Motor neuron (in vitro differentiated cells): ENCODE data around the gene PIH1D2. TPM values are rescaled to one million over a fixed set of nuclear protein-coding genes. Genes with fewer than 3 reads are reported as not detected.

Source experiments
- ATAC-seq, 8 experiments: fragments of 200-7000 bp; cut with Tn5 transposase; replicated peaks in 6 of 8; 2 replicates each; pipeline ENCODE4 v1.8.0; 2021; ENCODE audit warnings: mild to moderate bottlenecking in 8 of 8, moderate library complexity in 8 of 8
- H3K27ac ChIP-seq, 2 donors: fragments of 250-450 bp; sonication (Bioruptor Pico); 2 replicates each; pipeline ENCODE4 v1.9.0; 2021; ENCODE audit warnings: antibody characterized with exemption in 2 of 2, mild to moderate bottlenecking in 2 of 2, moderate library complexity in 1 of 2
- H3K4me1 ChIP-seq, 2 donors: fragments of 250-450 bp; sonication (Bioruptor Pico); replicated peaks in 1 of 2; 2 replicates each; pipeline ENCODE4 v1.6.1; 2021; ENCODE audit warnings: antibody characterized with exemption in 2 of 2, mild to moderate bottlenecking in 2 of 2, moderate library complexity in 1 of 2
- H3K4me3 ChIP-seq, 5 donors: fragments of 250-450 bp; sonication (Bioruptor Pico); 2 replicates each; pipeline ENCODE4 v1.9.0; 2021; ENCODE audit warnings: antibody characterized with exemption in 5 of 5, mild to moderate bottlenecking in 5 of 5, moderate library complexity in 4 of 5
- WGBS, 10 experiments: fragments of 450-650 bp; shearing (Covaris generic); methylation state at CpG; one replicate each; pipeline ENCODE4 v1.0.0; 2022; 5-methylcytosine and 5-hydroxymethylcytosine counted together
- in situ Hi-C, 9 experiments: fragments of 400-800 bp; cut with MboI; loops; one replicate each; pipeline ENCODE4 v1.15.0; 2021; ENCODE audit warnings: low sequenced_read_pairs in 9 of 9, low pct_unique_long_range_greater_than_20kb in 2 of 9; ENCODE audit not compliant: unreplicated experiment in 9 of 9
- total RNA-seq, 8 experiments: library from RNA; unstranded; fragments of 300-600 nt; gene quantifications; 2 replicates each; pipeline versions ENCODE4 v1.2.3 to v1.2.4, GENCODE V29; 2022

Gene PIH1D2, protein sequence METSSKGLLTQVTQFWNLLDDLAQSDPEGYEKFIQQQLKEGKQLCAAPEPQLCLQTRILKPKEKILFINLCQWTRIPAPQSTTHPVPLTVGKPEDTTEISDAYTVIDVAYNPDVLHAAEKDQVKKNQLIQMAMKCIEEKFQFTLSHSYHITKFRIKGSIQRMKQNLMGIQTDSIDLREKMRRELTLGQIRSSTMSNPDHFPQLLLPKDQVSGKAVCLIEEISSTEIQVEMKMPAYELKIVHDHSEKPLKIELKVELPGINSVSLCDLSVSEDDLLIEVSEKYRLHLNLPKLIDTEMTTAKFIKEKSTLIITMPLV
- 10 to 100 TPM in 1 of 8 experiments, 1 to 10 TPM in 7; 2.1 to 20.3 (median 3.2) TPM for total RNA-seq

- in situ Hi-C loops, result no loop called here
- WGBS, 10 experiments, result 0 to 5% (median 0%) methylated on average over 3 to 13 of the region's 43 CpGs; no CpG with 5 or more reads in 3 of the 10 experiments
These were observed at the start of gene PIH1D2, which contains the start of gene NKAPD1 for GRCh38 chr11:112073941-112074811. TSS of gene PIH1D2 (minus strand) at chr11:112074017. CDS start at chr11:112073174, 843 bp downstream. TSS of gene NKAPD1 (plus strand) at chr11:112074299. CDS start at chr11:112075575, 1,276 bp downstream.

DNA sequence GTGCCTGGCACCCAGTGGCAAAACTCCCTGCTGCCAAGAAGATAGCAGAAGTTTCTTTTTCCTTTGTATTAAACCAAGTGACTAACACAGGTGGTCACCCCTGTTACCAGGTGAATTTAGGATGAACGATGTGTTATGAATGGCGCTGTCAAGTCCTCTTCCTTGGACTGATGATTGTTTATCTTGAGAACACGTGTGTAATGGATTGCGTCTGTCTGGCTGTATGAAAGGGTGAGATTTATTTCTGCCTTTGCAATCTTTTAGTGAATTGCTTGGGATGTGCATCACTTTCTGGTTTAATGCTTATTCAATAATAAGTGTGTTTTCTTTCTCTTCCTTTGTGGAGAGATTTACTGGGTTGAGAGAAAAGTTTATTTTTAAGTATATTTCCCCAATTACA is 49.3 kb upstream of the PIH1D2 start:
- in situ Hi-C loops, result no loop called here
- Histone ChIP-seq H3K4me3 (no peak overlapping the region), H3K27ac (no peak overlapping the region), H3K4me1 (peaks cover 0 to under 1% of the 10 kb centered on the region in 2 donors)
- WGBS, 10 experiments, result 14 to 100% (median 83%) methylated on average over 1 to 4 of the region's 4 CpGs; no CpG with 5 or more reads in 1 of the 10 experiments
- peak in 3 of 8 experiments; percentile 20 to 76 (median 44) for ATAC-seq

More at GRCh38 chr11:112073941-112074811, at the start of gene PIH1D2, which contains the start of gene NKAPD1:
- peaks cover 2 to 7% of the 10 kb centered on the region in 2 donors for H3K4me1 ChIP-seq
- H3K4me3 ChIP-seq, result peak within 1 kb of the TSS; percentile 74 to 95 (median 85)
- peak within 1 kb of the TSS; percentile 95 to 96 for H3K27ac ChIP-seq
- ATAC-seq, result peak; percentile 89 to 94 (median 92)

DNA sequence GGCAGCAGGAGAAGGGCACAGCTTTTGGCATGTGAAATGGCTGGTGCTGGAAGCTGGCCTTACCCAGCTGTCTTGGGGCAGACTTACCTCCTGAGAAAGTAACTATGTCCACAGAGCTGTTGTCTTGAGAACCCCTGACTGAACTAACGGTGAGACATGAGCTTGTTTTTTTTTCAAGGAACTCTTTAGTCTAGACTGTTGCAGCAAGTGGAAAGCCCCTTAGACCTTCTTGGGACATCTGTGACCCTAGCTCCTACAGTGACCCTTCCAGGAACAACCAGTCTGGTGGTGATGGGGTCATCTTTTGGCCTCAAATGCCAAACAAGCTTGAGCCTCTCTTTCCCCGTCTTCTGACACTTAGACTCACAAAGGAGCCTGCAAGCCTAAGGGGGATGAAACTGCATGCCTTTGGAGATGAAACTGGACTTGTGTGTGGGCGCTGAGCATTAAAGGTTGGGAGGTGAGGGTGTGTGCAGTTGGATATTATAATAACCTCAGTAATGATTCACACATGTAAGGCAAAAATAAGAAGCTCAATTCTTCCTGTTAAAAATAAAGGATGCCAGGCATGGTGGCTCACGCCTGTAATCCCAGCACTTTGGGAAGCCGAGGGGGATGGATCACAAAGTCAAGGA is 48.3 kb upstream of the PIH1D2 start:
- WGBS, 10 experiments, result 74 to 100% (median 93%) methylated on average over 1 to 4 of the region's 5 CpGs; no CpG with 5 or more reads in 1 of the 10 experiments
- ATAC-seq, result peak in 1 of 8 experiments; percentile 51
- no peak overlapping the region for H3K4me3 ChIP-seq
- in situ Hi-C loops, result no loop called here
- H3K4me1 ChIP-seq, result no peaks in the 10 kb centered on the region
- no peak overlapping the region for H3K27ac ChIP-seq

DNA sequence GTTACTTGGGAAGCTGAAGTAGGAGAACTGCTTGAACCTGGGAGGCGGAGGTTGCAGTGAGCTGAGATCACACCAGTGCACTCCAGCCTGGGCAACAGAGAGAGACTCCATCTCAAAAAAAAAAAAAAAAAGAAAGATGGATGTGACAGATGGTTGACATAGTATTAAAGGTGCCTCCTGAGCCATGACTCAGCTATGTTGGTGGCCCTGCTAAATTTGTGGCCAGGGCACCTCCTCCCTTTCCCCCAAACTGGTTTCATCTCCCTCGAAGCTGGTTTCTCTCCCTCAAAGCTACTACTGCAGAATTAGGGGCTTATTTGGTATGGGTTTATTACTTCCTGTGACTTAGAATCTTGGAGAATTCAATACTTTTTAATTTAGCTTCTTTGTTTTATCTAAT is 44.4 kb upstream of the PIH1D2 start:
- Histone ChIP-seq H3K4me1 (no peaks in the 10 kb centered on the region), H3K27ac (no peak overlapping the region), H3K4me3 (no peak overlapping the region)
- WGBS, 10 experiments, result 57 to 100% (median 93%) methylated on average over 1 to 2 of the region's 2 CpGs; no CpG with 5 or more reads in 6 of the 10 experiments
- in situ Hi-C loops, result no loop called here
- ATAC-seq, result no peak

DNA sequence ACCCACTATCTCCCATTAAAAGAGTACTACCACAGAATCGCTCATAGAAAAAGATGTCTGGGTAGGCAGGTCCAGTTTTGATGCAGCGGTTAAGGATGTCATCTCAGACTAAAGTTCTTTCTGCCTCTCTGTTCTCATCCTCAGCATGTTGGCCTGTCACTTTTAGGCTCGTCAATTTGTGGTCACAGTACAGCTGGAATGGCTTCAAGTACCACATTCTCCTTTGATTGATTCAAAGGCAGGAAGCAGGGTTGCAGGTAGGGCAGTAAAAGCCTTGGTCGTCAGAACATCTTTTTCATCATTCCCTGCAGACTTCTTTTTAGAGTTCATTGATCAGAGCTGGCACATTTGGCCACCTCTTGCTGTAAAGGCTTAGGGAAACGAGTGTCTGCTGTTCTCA is 41.6 kb upstream of the PIH1D2 start:
- in situ Hi-C loops, result no loop called here
- 53 to 100% (median 81%) methylated on average over 1 to 5 of the region's 5 CpGs for WGBS, 10 experiments
- no peak for ATAC-seq

GRCh38 chr11:112114460-112114859 is 40.6 kb upstream of the PIH1D2 start:
- H3K27ac ChIP-seq, result no peak overlapping the region
- in situ Hi-C loops, result no loop called here
- no peak for ATAC-seq
- no peak overlapping the region for H3K4me3 ChIP-seq
- H3K4me1 ChIP-seq, result no peaks in the 10 kb centered on the region
- WGBS, 10 experiments, result 73 to 100% (median 93%) methylated on average over 2 of the region's 2 CpGs; no CpG with 5 or more reads in 1 of the 10 experiments

More for the DNA sequence above, 41.6 kb upstream of the PIH1D2 start:
- Histone ChIP-seq H3K4me3 (no peak overlapping the region), H3K27ac (no peak overlapping the region), H3K4me1 (no peaks in the 10 kb centered on the region)

DNA sequence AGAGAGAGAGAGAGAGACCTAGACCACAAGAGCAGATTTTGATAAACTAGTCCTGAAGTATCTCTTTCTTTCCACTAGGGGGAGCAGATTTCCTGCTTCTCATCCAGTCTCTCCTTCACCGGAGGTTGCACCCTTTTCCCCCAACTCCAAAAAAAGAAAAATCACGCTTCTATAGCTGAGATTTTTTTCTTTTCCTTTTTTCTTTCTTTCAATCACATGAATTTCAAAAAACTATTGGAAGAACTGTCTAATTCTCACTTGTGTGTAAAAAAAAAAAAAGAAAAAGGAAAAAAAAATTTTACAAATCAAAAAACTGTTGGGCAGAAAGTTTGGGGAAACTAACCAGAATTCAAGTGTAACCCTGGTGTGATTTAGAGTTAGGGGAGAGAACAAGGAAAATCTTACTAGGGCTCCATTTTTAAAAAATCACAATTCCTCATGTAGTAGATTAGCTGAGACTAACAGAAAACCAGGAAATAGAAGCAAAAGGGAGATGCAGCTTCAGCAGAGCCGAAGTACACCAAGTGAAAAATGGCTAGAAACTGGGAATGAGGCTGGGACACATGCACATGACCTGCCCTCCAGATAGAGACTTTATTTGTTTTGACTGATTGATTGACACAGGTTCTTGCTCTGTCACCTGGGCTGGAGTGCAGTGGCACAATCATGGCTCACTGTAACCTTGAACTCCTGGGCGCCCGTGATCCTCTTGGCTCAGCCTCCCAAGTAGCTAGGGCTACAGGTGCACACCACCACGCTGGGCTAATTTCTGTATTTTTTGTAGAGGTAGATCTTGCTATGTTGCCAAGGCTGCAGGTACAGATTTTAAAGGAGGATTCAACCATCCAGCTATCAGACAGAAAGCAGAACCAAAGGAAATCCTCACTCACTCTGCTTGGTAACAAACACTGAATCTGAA is 40.0 kb upstream of the PIH1D2 start:
- Histone ChIP-seq H3K4me1 (no peaks in the 10 kb centered on the region), H3K4me3 (no peak overlapping the region), H3K27ac (no peak overlapping the region)
- in situ Hi-C loops, result no loop called here
- WGBS, 10 experiments, result 44 to 100% (median 66%) methylated on average over 1 to 6 of the region's 6 CpGs
- ATAC-seq, result peak in 6 of 8 experiments; percentile 51 to 79 (median 65)

DNA sequence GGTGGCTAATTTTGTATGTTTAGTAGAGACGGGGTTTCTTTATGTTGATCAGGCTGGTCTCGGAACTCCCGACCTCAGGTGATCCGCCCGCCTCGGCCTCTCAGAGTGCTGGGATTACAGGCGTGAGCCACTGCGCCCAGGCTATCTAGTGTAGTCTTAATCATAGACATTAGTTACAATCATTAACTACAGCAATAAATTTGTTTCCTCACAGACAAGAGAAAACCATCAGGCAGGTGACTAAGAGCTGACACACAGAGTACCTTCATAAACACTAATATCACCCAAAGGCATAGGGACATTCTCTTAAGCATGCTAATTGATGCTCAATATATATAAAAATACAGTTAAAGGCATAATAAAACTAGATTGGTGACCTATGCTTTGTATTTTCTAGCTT is 32.3 kb upstream of the PIH1D2 start:
- no peaks in the 10 kb centered on the region for H3K4me1 ChIP-seq
- in situ Hi-C loops, result no loop called here
- H3K4me3 ChIP-seq, result no peak overlapping the region
- ATAC-seq, result peak in 1 of 8 experiments; percentile 51
- WGBS, 10 experiments, result 91 to 100% (median 96%) methylated on average over 4 to 8 of the region's 8 CpGs; no CpG with 5 or more reads in 7 of the 10 experiments
- H3K27ac ChIP-seq, result no peak overlapping the region

- in situ Hi-C loops, result no loop called here
- Histone ChIP-seq H3K4me1 (no peaks in the 10 kb centered on the region), H3K27ac (no peak overlapping the region), H3K4me3 (no peak overlapping the region)
- WGBS, 10 experiments, result 40 to 100% (median 93%) methylated on average over 1 to 6 of the region's 6 CpGs
- ATAC-seq, result no peak
These were observed 29.6 kb upstream of the PIH1D2 start for GRCh38 chr11:112103446-112103845.

DNA sequence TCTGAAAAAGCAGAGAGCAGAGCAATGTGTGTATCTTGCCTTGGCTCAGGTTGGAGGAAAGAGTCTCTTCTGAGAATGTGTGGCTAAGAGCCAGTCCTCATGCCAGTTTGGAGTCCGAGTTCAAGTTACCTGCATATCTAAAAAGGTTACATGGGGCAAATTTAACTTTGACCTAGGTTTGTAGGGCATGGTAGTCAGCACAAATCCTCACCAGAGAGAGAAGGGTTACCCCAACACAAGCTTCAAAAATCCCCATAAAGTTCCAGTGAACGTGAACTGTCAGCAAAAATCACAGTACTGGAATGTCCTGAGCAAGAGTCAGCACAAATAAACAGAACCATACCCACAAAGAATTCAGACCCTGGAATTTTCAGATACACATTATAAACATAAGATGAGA is 26.6 kb upstream of the PIH1D2 start:
- no peak overlapping the region for H3K4me3 ChIP-seq
- H3K4me1 ChIP-seq, result no peaks in the 10 kb centered on the region
- H3K27ac ChIP-seq, result no peak overlapping the region
- 61 to 100% (median 82%) methylated on average over 1 to 2 of the region's 2 CpGs; no CpG with 5 or more reads in 5 of the 10 experiments for WGBS, 10 experiments
- in situ Hi-C loops, result no loop called here
- ATAC-seq, result no peak

- whole genome bisulfite sequencing, 10 experiments, result 70 to 98% (median 88%) methylated on average over 3 to 10 of the region's 11 CpGs
These were observed 24.1 kb upstream of the PIH1D2 start for GRCh38 chr11:112097734-112098528.

More at GRCh38 chr11:112097734-112098528, 24.1 kb upstream of the PIH1D2 start:
- ATAC-seq, result no peak
- H3K27ac ChIP-seq, result no peak overlapping the region
- H3K4me3 ChIP-seq, result no peak overlapping the region
- no peaks in the 10 kb centered on the region for H3K4me1 ChIP-seq
- in situ Hi-C loops, result loop anchor here in 1 of 9 experiments (25.0 kb wide), 1 partner anchor 164 kb away; the partner anchor contains the start of gene PLET1
